Heart left ventricle (tissue), 16 donors: ENCODE measurements around the gene ALDH9A1. TPM values are rescaled to one million over a fixed set of nuclear protein-coding genes. Genes with fewer than 3 reads are reported as not detected.

Source experiments
- ATAC-seq, 4 donors: fragments of 200-7000 bp; cut with Tn5 transposase; one replicate each; pipeline ENCODE4 v1.9.1; 2020 to 2022; ENCODE audit warnings: moderate library complexity in 4 of 4, mild to moderate bottlenecking in 3 of 4, moderate number of reproducible peaks in 1 of 4
- DNase-seq, 5 donors: peaks; one replicate each; pipeline ENCODE4 v3.0.0-alpha.2; 2020
- H3K27ac ChIP-seq, 12 donors: fragments of 200-600 bp; sonication (generic) in 4 of 12; one replicate each; pipeline versions ENCODE4 v1.5.0 to v1.8.0; 2016 to 2022; ENCODE audit warnings: mild to moderate bottlenecking in 2 of 12
- H3K27me3 ChIP-seq, 9 donors: fragments of 200-600 bp; sonication (generic) in 2 of 9; one replicate each; pipeline versions ENCODE4 v1.5.1 to v1.8.0; 2016 to 2022; ENCODE audit warnings: mild to moderate bottlenecking in 3 of 9
- H3K36me3 ChIP-seq, 9 donors: fragments of 200-600 bp; sonication (generic) in 2 of 9; one replicate each; pipeline versions ENCODE4 v1.5.0 to v1.8.0; 2018 to 2022; ENCODE audit warnings: mild to moderate bottlenecking in 2 of 9
- H3K4me1 ChIP-seq, 12 donors: fragments of 200-600 bp; sonication (generic) in 4 of 12; one replicate each; pipeline versions ENCODE4 v1.5.0 to v1.8.0; 2016 to 2022; ENCODE audit warnings: mild to moderate bottlenecking in 3 of 12
- H3K4me3 ChIP-seq, 12 donors: fragments of 200-600 bp; sonication (generic) in 4 of 12; one replicate each; pipeline versions ENCODE4 v1.5.0 to v1.8.0; 2017 to 2022; ENCODE audit warnings: mild to moderate bottlenecking in 9 of 12, moderate library complexity in 4 of 12
- H3K9me3 ChIP-seq, 12 donors: fragments of 200-600 bp; sonication (generic) in 4 of 12; one replicate each; pipeline versions ENCODE4 v1.5.0 to v1.8.0; 2016 to 2022; ENCODE audit warnings: mild to moderate bottlenecking in 1 of 12
- POLR2A ChIP-seq, 2 donors: fragments of 450-650 bp; IDR thresholded peaks; one replicate each; pipeline ENCODE4 v1.6.1; 2017; ENCODE audit warnings: antibody characterized with exemption in 2 of 2, mild to moderate bottlenecking in 2 of 2, moderate library complexity in 2 of 2
- WGBS, 4 donors: extraction: QIAGEN DNeasy Blood & Tissue Kit in 2 of 4; methylation state at CpG; one replicate each; pipeline versions ENCODE4 v1.1.5 to v1.1.7; 2013 to 2018; 5-methylcytosine and 5-hydroxymethylcytosine counted together
- intact Hi-C, 10 donors: fragments of 100-400 bp; cut with DNase I; formaldehyde crosslinking; loops; one replicate each; pipeline versions ENCODE4 v1.11.1 to v1.14.2; 2022
- polyA plus RNA-seq, 2 donors: library from polyadenylated mRNA; stranded (reverse); fragments of 200-250 nt; gene quantifications; one replicate each; pipeline ENCODE4 v1.2.3, GENCODE V29; 2013
- total RNA-seq, 9 donors: library from RNA; depleted of rRNA in 2 of 9; stranded (reverse); fragments of >200 nt in 2 of 9; fragmentation: NEBNext Ultra II Directional in 3 of 9; extraction: Animal tissue kit (Norgen Biotek cat#: 25700) in 3 of 9; gene quantifications; one replicate each; pipeline versions ENCODE4 v1.1.0 to v1.2.4, GENCODE V29; 2016 to 2023
- TF ChIP-seq, protein P1 (sequence below), 12 donors: fragments of 200-600 bp; sonication (generic) in 4 of 12; IDR thresholded peaks; one replicate each; pipeline versions ENCODE4 v1.5.0 to v1.8.0; 2018 to 2022; ENCODE audit warnings: antibody characterized with exemption in 12 of 12, mild to moderate bottlenecking in 5 of 12
- donor health status: ischemic (EF 13 %, LVEDD 7.1; RV severe dilation, severe dysfunction).
- donor health status: healthy with polysubstance abuse.
- donor health status: DM: no; HTN: yes; CAD: no.
- donor health status: DM: no; HTN: no; CAD: no.
- donor health status: ischemic (EF 25% LVEDD 6.9; RV normal size, moderate dysfunction).
- donor health status: ischemic (EF 25% LVEDD 5.7; RV mildly dilated, moderate dysfunction).
- donor health status: healthy.
- donor health status: DM: yes; HTN: yes; CAD: no.
- donor health status: ischemic (EF 35%, LVEDD 5.7; RV mildly dilated, moderate dysfunction).
- donor health status: nonischemic (EF 11% LVEDD 7.7; RV severe dilation, severe dysfunction).
- donor health status: DM: yes; HTN: yes; CAD: no.
- donor health status: PGD.
- donor health status: ischemic (EF 29% LVEDD 5.4; RV normal size, mild dysfunction).
- donor health status: nonischemic (EF 23%, LVEDD 6.1; RV moderate dilation, normal function).

Gene ALDH9A1
- total and polyA plus RNA-seq, 11 donors: 21.6 to 77.0 (median 65.7) TPM

DNA sequence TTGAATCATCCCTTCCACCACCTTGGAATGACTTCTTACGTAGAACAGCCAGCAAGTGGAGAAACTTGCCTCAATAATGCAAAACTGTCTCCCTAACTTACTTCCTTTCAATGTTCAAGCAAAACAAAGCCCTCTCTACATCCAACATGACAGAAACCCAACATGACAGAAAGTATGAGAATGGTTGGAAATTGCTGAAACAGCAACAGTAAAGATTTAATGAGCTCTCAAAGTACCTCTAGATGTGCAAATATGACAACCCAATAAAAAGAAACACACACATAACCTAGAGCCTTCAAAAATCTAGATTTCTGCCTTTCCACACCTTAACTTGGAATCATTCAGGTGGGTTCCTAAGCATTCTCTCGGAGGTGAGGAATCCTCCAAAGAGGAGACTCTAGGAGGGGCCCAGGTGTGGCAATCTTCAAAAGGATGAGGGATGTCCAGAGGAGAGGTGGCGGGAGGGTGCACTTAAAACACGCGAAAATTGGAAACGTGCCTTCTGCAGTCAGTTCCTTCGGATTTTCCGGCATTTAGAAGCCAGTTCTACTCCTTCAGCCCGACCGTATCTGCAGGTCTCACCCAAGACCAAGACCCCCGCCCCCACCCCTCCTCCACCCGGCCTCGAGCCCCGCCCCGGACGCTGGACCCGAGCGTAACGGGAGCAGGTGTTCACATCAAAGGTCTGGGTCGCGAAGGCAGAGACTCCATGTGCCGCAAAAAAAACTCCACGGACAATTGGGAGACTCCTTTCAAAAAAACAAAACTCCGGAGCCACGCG is 68.3 kb downstream of the ALDH9A1 start:
- H3K4me1 ChIP-seq: peaks cover 4 to 42% (median 27%) of the 10 kb centered on the region in 12 donors
- WGBS, 4 donors: 6 to 20% (median 8%) methylated on average over 10 to 26 of the region's 26 CpGs
- no peak for DNase-seq
- intact Hi-C loops: loop anchor here in 7 of 10 donors (2.0 to 10.0 kb wide), 7 partner anchors 65 to 265 kb away; partner anchors contain the start of genes ALDH9A1 (in 6 of the 7) and TMCO1 (in 3 of the 7)
- TF ChIP-seq, protein P1, sequence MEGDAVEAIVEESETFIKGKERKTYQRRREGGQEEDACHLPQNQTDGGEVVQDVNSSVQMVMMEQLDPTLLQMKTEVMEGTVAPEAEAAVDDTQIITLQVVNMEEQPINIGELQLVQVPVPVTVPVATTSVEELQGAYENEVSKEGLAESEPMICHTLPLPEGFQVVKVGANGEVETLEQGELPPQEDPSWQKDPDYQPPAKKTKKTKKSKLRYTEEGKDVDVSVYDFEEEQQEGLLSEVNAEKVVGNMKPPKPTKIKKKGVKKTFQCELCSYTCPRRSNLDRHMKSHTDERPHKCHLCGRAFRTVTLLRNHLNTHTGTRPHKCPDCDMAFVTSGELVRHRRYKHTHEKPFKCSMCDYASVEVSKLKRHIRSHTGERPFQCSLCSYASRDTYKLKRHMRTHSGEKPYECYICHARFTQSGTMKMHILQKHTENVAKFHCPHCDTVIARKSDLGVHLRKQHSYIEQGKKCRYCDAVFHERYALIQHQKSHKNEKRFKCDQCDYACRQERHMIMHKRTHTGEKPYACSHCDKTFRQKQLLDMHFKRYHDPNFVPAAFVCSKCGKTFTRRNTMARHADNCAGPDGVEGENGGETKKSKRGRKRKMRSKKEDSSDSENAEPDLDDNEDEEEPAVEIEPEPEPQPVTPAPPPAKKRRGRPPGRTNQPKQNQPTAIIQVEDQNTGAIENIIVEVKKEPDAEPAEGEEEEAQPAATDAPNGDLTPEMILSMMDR (IDR thresholded peaks at IDR 0.05): no peak
- H3K9me3 ChIP-seq: no peaks in the 10 kb centered on the region
- peak in 1 of 4 donors; percentile 0 for ATAC-seq
- peak overlapping the region; percentile 69 to 99 (median 93) for H3K27ac ChIP-seq
- H3K4me3 ChIP-seq: peak overlapping the region; percentile 63 to 96 (median 89)
- no peaks in the 10 kb centered on the region for H3K27me3 ChIP-seq
- H3K36me3 ChIP-seq: peaks cover 0 to 2% (median 0%) of the 10 kb centered on the region in 9 donors

DNA sequence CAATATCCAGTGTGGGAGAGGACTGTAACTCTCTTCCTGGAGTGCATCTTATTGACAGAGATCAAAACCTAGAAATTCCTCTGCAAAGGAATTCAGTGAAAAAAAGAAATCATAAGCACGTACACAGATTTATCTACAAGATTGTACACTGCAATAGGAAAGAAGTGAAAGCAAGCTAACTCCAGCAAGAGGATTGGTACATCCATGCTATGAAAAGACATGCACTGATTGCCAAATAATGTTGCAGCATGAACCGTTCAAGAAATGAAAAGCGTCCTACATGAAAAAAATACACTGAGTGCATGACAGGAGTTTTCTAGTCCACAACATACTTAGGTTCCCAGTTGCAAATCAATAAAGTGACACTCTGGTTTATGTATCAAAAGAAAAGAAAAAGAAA is 69.2 kb downstream of the ALDH9A1 start:
- H3K27me3 ChIP-seq: no peaks in the 10 kb centered on the region
- H3K9me3 ChIP-seq: no peaks in the 10 kb centered on the region
- no peak overlapping the region for H3K27ac ChIP-seq
- DNase-seq: no peak
- no peak for TF ChIP-seq POLR2A (IDR thresholded peaks at IDR 0.05)
- TF ChIP-seq, protein P1 (IDR thresholded peaks at IDR 0.05): no peak
- no peak for ATAC-seq
- H3K36me3 ChIP-seq: no peaks in the 10 kb centered on the region
- WGBS, 4 donors: 49 to 67% (median 57%) methylated on average over 3 of the region's 3 CpGs
- H3K4me1 ChIP-seq: peaks cover 4 to 35% (median 22%) of the 10 kb centered on the region in 12 donors
- intact Hi-C loops: no loop called here
- H3K4me3 ChIP-seq: no peak overlapping the region

DNA sequence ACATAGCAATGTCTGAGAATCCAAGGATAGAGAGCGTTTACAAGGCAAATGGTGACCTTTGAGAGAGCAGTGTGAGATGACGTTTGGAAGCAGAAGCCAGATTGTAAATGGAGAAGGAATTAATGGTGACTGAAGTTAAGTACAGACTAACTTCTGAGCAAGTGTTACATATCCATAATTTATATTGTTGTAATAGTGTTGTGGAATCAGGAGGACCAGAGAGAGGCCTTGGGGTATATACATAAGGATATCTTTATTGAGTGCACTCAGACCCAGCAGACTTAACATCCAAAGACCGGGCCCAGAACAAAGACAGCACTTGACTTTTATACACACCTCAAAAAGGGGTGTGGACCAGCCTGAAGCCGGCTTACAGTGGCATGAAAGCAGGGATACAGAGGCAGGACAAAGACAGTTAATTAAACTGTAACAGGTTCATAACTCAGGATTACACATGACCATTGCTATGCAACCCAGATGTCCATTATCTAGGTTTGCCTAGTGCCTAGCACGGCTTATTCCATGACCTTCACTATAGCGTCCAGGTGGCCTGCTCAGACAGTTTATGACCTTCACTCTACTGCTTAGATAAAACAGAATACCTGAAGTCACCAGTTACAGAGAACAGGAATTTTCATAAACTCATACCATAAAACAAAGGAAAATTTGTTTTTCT is 70.1 kb downstream of the ALDH9A1 start:
- Histone ChIP-seq H3K4me3 (no peak overlapping the region), H3K9me3 (no peaks in the 10 kb centered on the region), H3K4me1 (peaks cover 0 to 26% (median 14%) of the 10 kb centered on the region in 12 donors), H3K36me3 (no peaks in the 10 kb centered on the region), H3K27ac (peak overlapping the region in 1 of 12 donors; percentile 15), H3K27me3 (no peaks in the 10 kb centered on the region)
- intact Hi-C loops: no loop called here
- ATAC-seq (no peak), DNase-seq (no peak)
- TF ChIP-seq POLR2A (IDR thresholded peaks at IDR 0.05): no peak
- TF ChIP-seq, protein P1 (IDR thresholded peaks at IDR 0.05): no peak
- 55 to 60% (median 59%) methylated on average over 6 of the region's 6 CpGs for WGBS, 4 donors

DNA sequence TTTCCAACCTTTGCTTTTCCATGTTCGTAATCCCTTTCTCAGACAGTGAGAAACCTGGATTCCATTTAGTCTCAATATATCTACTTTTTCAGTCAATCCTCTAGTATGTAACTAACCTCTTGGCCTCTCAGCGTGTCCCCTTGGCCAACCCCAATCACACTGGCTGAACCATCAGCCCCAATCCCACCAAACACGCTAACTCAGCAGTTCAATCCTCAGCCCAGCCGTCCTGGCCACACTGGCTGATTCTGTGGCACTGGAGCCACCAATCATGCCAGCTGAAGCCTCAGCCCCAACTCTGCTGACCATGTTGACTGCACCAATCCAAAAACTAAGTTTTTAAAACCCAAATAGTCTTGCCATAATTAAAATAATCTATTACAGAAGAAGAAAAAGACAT is 73.9 kb downstream of the ALDH9A1 start:
- Histone ChIP-seq H3K9me3 (no peaks in the 10 kb centered on the region), H3K4me1 (peaks cover 0 to 5% (median 0%) of the 10 kb centered on the region in 12 donors), H3K27me3 (no peaks in the 10 kb centered on the region), H3K36me3 (no peaks in the 10 kb centered on the region), H3K4me3 (no peak overlapping the region), H3K27ac (no peak overlapping the region)
- WGBS, 4 donors: 84 to 89% (median 86%) methylated on average over 4 of the region's 4 CpGs
- TF ChIP-seq, protein P1 (IDR thresholded peaks at IDR 0.05): no peak
- no peak for TF ChIP-seq POLR2A (IDR thresholded peaks at IDR 0.05)
- no peak for DNase-seq
- no peak for ATAC-seq
- intact Hi-C loops: no loop called here
